Adrenal gland (tissue), 19 donors: ENCODE results near the gene FARSB. TPM values are rescaled to one million over a fixed set of nuclear protein-coding genes. Genes with fewer than 3 reads are reported as not detected.

Experiments
- DNase-seq, 7 donors: peaks; one replicate each; pipeline ENCODE4 v3.0.0-alpha.2; 2019 to 2020
- H3K27ac ChIP-seq, 5 donors: fragments of 200-600 bp; sonication (generic) in 4 of 5; 1 replicate in 3 of 5; 2 replicates in 2 of 5; pipeline versions ENCODE4 v1.5.1 to v1.8.0; 2016 to 2020; ENCODE audit warnings: mild to moderate bottlenecking in 1 of 5
- H3K27me3 ChIP-seq: fragments of 200-600 bp; 2 replicates; pipeline ENCODE4 v1.8.0; 2021
- H3K36me3 ChIP-seq, 2 donors: fragments of 200-600 bp; replicated peaks in 1 of 2; 1 replicate in 1 of 2; 2 replicates in 1 of 2; pipeline versions ENCODE4 v1.5.1 to v1.8.0; 2018 to 2022
- H3K4me1 ChIP-seq, 2 donors: fragments of 200-600 bp; replicated peaks in 1 of 2; 1 replicate in 1 of 2; 2 replicates in 1 of 2; pipeline versions ENCODE4 v1.5.1 to v1.8.0; 2018 to 2021
- H3K4me3 ChIP-seq, 4 donors: fragments of 200-600 bp; sonication (generic) in 3 of 4; one replicate each; pipeline ENCODE4 v1.5.1; 2016 to 2018
- H3K9me3 ChIP-seq, 3 donors: fragments of 200-600 bp; sonication (generic) in 1 of 3; replicated peaks in 1 of 3; 1 replicate in 2 of 3; 2 replicates in 1 of 3; pipeline versions ENCODE4 v1.5.1 to v1.8.0; 2016 to 2021
- CTCF ChIP-seq, 6 experiments: fragments of 450-650 bp in 4 of 6; fragments of 200-600 bp in 2 of 6; sonication (generic) in 1 of 6; IDR thresholded peaks; 1 replicate in 5 of 6; 2 replicates in 1 of 6; pipeline versions ENCODE4 v1.5.1 to v1.8.0; 2016 to 2021; ENCODE audit warnings: antibody characterized with exemption in 6 of 6, mild to moderate bottlenecking in 2 of 6, moderate library complexity in 1 of 6
- POLR2A ChIP-seq, 2 donors: fragments of 450-650 bp; IDR thresholded peaks; one replicate each; pipeline ENCODE4 v1.6.1; 2017; ENCODE audit warnings: antibody characterized with exemption in 2 of 2, mild to moderate bottlenecking in 2 of 2, moderate library complexity in 1 of 2
- WGBS, 4 donors: extraction: QIAGEN DNeasy Blood & Tissue Kit in 2 of 4; methylation state at CpG; one replicate each; pipeline versions ENCODE4 v1.1.5 to v1.1.7; 2013 to 2017; 5-methylcytosine and 5-hydroxymethylcytosine counted together
- intact Hi-C, 2 donors: fragments of 100-400 bp; cut with DNase I; formaldehyde crosslinking; loops; one replicate each; pipeline versions ENCODE4 v1.14.1 to v1.15.0; 2022 to 2023
- long read RNA-seq, 10 donors: library from polyadenylated mRNA in 3 of 10; unstranded in 2 of 10; stranded (forward) in 1 of 10; transcript quantifications; one replicate each; pipeline ENCODE4 v2.0.0 and lab custom pipeline, GENCODE V29; 2021 to 2026
- polyA plus RNA-seq, 3 donors: library from polyadenylated mRNA; stranded (reverse); fragments of 200-250 nt in 2 of 3; fragments of 350-450 nt in 1 of 3; fragmentation: Illumina TruSeq in 1 of 3; extraction: RNeasy Lipid Tissue Mini Kit (QIAGEN cat#74804) in 1 of 3; gene quantifications; one replicate each; pipeline ENCODE4 v1.2.3, GENCODE V29; 2013 to 2014
- total RNA-seq, 9 donors: library from RNA; depleted of rRNA in 4 of 9; stranded (reverse); fragments of >200 nt in 4 of 9; fragments of 120-200 nt in 1 of 9; fragmentation: NEBNext Ultra II Directional in 1 of 9; extraction: Animal tissue kit (Norgen Biotek cat#: 25700) in 1 of 9; gene quantifications; one replicate each; pipeline versions ENCODE4 v1.1.0 to v1.2.4, GENCODE V29; 2013 to 2023
- donor health status: healthy with polysubstance abuse.
- donor health status: Bipolar disorder and iron deficiency.
- donor health status: DM: yes; HTN: yes; CAD: no.
- donor health status: DM: no; HTN: no; CAD: no.
- donor health status: DM: no; HTN: no; CAD: no.
- donor health status: DM: yes; HTN: yes; CAD: no.

The FARSB gene
- total RNA-seq (10 to 100 TPM in 6 of 9 donors, 1 to 10 TPM in 3; 7.2 to 25.0 (median 12.1) TPM), polyA plus RNA-seq (10 to 100 TPM; 14.5 to 55.9 (median 15.6) TPM)
- long read RNA-seq, donor 1, transcript FARSB-201 (17 exons, 3,369 nt), result major isoform, 7 of 7 reads
- long read RNA-seq, donor 1, partial matches to known transcripts, result 0 of 7 reads
- long read RNA-seq, donor 1, other reads (novel, unspliced or antisense), result 0 of 7 reads
- long read RNA-seq, donor 2, transcript FARSB-201 (17 exons, 3,369 nt), result major isoform, 7 of 7 reads
- long read RNA-seq, donor 2, partial matches to known transcripts, result 0 of 7 reads
- long read RNA-seq, donor 2, other reads (novel, unspliced or antisense), result 0 of 7 reads
- long read RNA-seq, donor 3, transcript FARSB-201 (17 exons, 3,369 nt), result major isoform, 8 of 16 reads
- long read RNA-seq, donor 3, partial matches to known transcripts, result 8 of 16 reads
- long read RNA-seq, donor 3, other reads (novel, unspliced or antisense), result 0 of 16 reads
- long read RNA-seq, donor 4, transcript FARSB-201 (17 exons, 3,369 nt), result major isoform, 16 of 22 reads
- long read RNA-seq, donor 4, partial matches to known transcripts, result 2 of 22 reads
- long read RNA-seq, donor 4, other reads (novel, unspliced or antisense), result 4 of 22 reads
- long read RNA-seq, donor 5, transcript FARSB-201 (17 exons, 3,369 nt), result major isoform, 28 of 40 reads
- long read RNA-seq, donor 5, partial matches to known transcripts, result 2 of 40 reads
- long read RNA-seq, donor 5, other reads (novel, unspliced or antisense), result 10 of 40 reads
- long read RNA-seq, donor 6, transcript FARSB-201 (17 exons, 3,369 nt), result major isoform, 24 of 29 reads
- long read RNA-seq, donor 6, partial matches to known transcripts, result 2 of 29 reads
- long read RNA-seq, donor 6, other reads (novel, unspliced or antisense), result 3 of 29 reads
- long read RNA-seq, donor 7, partial matches to known transcripts, result 0 of 2 reads
- long read RNA-seq, donor 7, other reads (novel, unspliced or antisense), result 0 of 2 reads
- long read RNA-seq, donor 8, transcript FARSB-201 (17 exons, 3,369 nt), result major isoform, 11 of 11 reads
- long read RNA-seq, donor 8, partial matches to known transcripts, result 0 of 11 reads
- long read RNA-seq, donor 8, other reads (novel, unspliced or antisense), result 0 of 11 reads
- long read RNA-seq, donor 9, transcript FARSB-201 (17 exons, 3,369 nt), result major isoform, 9 of 9 reads
- long read RNA-seq, donor 9, partial matches to known transcripts, result 0 of 9 reads
- long read RNA-seq, donor 9, other reads (novel, unspliced or antisense), result 0 of 9 reads
- long read RNA-seq, donor 10, partial matches to known transcripts, result 0 of 3 reads
- long read RNA-seq, donor 10, other reads (novel, unspliced or antisense), result 0 of 3 reads

GRCh38 chr2:222655787-222656525 is at the start of gene FARSB:
Gene FARSB, minus strand, starts transcription at chr2:222656092. Its CDS starts 19 bp downstream, at chr2:222656073.
- Histone ChIP-seq H3K27ac (peak within 1 kb of the TSS; percentile 65 to 96 (median 82)), H3K9me3 (no peaks in the 10 kb centered on the region), H3K4me3 (peak within 1 kb of the TSS; percentile 20 to 78 (median 60)), H3K4me1 (peaks cover 11 to 29% of the 10 kb centered on the region in 2 donors), H3K27me3 (no peaks in the 10 kb centered on the region), H3K36me3 (no peaks in the 10 kb centered on the region)
- intact Hi-C loops, result no loop called here
- TF ChIP-seq CTCF (IDR thresholded peaks at IDR 0.05), result no peak
- TF ChIP-seq POLR2A (IDR thresholded peaks at IDR 0.05), result peak in 1 of 2 donors; percentile 30
- peak; percentile 94 to 97 (median 96) for DNase-seq
- 0 to 1% (median 1%) methylated on average over 24 to 45 of the region's 45 CpGs for WGBS, 4 donors

- intact Hi-C loops, result loop anchor here in 1 of 2 donors (10.0 kb wide), 1 partner anchor 201 kb away; no protein-coding TSS in a partner anchor
- no peak for DNase-seq
- 69 to 79% (median 74%) methylated on average over 3 of the region's 3 CpGs for WGBS, 4 donors
- no peak for TF ChIP-seq POLR2A (IDR thresholded peaks at IDR 0.05)
- TF ChIP-seq CTCF (IDR thresholded peaks at IDR 0.05), result no peak
- Histone ChIP-seq H3K4me3 (no peak overlapping the region), H3K27me3 (no peaks in the 10 kb centered on the region), H3K9me3 (no peaks in the 10 kb centered on the region), H3K4me1 (peaks cover 0 to 7% of the 10 kb centered on the region in 2 donors), H3K36me3 (no peaks in the 10 kb centered on the region), H3K27ac (no peak overlapping the region)
These were observed 48.0 kb upstream of the FARSB start for GRCh38 chr2:222703886-222704285.

- H3K27me3 ChIP-seq, result no peaks in the 10 kb centered on the region
- no peaks in the 10 kb centered on the region for H3K36me3 ChIP-seq
- H3K9me3 ChIP-seq, result no peaks in the 10 kb centered on the region
- intact Hi-C loops, result loop anchor here in 1 of 2 donors (10.0 kb wide), 1 partner anchor 202 kb away; no protein-coding TSS in a partner anchor
- TF ChIP-seq POLR2A (IDR thresholded peaks at IDR 0.05) (no peak), CTCF (IDR thresholded peaks at IDR 0.05) (no peak)
- DNase-seq, result no peak
- H3K4me3 ChIP-seq, result no peak overlapping the region
- 37 to 59% (median 48%) methylated on average over 2 of the region's 2 CpGs for WGBS, 4 donors
- no peak overlapping the region for H3K27ac ChIP-seq
- no peaks in the 10 kb centered on the region for H3K4me1 ChIP-seq
These were observed 47.2 kb upstream of the FARSB start for GRCh38 chr2:222703091-222703490.
